ENCODE results near the gene ATF6B. TPM values are rescaled to one million over a fixed set of nuclear protein-coding genes. Genes with fewer than 3 reads are reported as not detected.

Gene ATF6B
- total and polyA plus RNA-seq, 2 experiments from 2014 or later: 43.0 to 60.8 TPM

DNA sequence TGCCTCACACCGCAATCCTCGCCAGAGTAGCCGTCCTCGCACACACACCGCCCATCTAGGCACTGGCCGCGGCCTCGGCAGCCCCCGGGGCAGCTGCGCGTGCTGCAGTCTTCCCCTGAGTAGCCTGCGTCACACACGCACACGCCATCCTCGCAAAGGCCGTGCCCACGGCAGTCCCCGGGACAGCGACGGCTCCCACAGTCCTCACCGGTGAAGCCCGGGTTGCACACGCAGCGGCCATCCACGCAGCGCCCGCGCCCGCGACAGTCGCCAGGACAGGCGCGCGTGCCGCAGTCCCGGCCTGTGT is 32.0 kb downstream of the ATF6B start:
- Histone ChIP-seq H3K4me3 (no peak overlapping the region), H3K36me3 (no peaks in the 10 kb centered on the region), H3K27me3 (peaks cover 25% of the 10 kb centered on the region), H3K9me3 (ENCODE audit: low read depth) (no peaks in the 10 kb centered on the region), H3K27ac (no peak overlapping the region), H3K4me1 (ENCODE audit: low read depth) (no peaks in the 10 kb centered on the region)
- no peak for DNase-seq (ENCODE audit: low read depth in 1 of 2, low spot score in 1 of 2)
- TF ChIP-seq, protein P1, sequence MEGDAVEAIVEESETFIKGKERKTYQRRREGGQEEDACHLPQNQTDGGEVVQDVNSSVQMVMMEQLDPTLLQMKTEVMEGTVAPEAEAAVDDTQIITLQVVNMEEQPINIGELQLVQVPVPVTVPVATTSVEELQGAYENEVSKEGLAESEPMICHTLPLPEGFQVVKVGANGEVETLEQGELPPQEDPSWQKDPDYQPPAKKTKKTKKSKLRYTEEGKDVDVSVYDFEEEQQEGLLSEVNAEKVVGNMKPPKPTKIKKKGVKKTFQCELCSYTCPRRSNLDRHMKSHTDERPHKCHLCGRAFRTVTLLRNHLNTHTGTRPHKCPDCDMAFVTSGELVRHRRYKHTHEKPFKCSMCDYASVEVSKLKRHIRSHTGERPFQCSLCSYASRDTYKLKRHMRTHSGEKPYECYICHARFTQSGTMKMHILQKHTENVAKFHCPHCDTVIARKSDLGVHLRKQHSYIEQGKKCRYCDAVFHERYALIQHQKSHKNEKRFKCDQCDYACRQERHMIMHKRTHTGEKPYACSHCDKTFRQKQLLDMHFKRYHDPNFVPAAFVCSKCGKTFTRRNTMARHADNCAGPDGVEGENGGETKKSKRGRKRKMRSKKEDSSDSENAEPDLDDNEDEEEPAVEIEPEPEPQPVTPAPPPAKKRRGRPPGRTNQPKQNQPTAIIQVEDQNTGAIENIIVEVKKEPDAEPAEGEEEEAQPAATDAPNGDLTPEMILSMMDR (IDR thresholded peaks at IDR 0.05; ENCODE audit: low read depth, low read length): no peak

DNA sequence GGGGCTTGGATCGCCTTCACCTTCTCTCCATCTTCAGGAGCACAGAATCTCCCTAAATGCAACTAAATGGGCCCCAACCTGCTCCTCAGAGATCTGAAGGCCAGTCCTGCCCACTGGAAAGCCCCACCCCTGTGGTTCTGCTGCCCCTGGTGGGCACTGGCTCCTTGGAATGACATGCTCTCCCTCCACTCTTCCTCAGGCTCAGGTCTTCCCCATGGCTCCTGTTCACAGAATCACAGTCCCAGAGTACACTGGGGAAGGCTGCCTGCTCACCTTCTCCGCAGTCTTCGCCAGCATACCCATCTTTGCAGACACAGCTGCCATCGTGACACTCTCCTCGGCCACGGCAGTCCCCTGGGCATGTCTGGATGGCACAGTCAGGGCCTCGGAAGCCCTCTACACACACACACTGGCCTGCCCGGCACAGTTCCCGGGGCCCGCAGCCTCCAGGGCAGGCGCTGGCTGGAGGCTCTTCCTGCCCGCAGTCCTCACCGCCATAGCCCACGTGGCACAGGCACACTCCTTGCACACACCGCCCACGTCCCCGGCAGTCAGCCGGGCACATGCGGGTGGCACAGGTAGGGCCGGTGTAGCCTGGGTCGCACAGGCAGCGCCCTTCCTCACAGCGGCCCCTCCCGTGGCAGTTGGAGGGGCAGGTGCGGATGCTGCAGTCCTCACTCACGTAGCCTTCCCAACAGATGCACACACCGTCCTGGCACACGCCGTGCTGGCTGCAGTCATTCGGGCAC is 32.5 kb downstream of the ATF6B start:
- H3K27me3 ChIP-seq: peaks cover 25% of the 10 kb centered on the region
- no peak for DNase-seq (ENCODE audit: low read depth in 1 of 2, low spot score in 1 of 2)
- H3K27ac ChIP-seq: no peak overlapping the region
- no peak overlapping the region for H3K4me3 ChIP-seq
- no peaks in the 10 kb centered on the region for H3K9me3 ChIP-seq (ENCODE audit: low read depth)
- TF ChIP-seq, protein P1 (IDR thresholded peaks at IDR 0.05; ENCODE audit: low read depth, low read length): no peak
- H3K36me3 ChIP-seq: no peaks in the 10 kb centered on the region
- no peaks in the 10 kb centered on the region for H3K4me1 ChIP-seq (ENCODE audit: low read depth)

DNA sequence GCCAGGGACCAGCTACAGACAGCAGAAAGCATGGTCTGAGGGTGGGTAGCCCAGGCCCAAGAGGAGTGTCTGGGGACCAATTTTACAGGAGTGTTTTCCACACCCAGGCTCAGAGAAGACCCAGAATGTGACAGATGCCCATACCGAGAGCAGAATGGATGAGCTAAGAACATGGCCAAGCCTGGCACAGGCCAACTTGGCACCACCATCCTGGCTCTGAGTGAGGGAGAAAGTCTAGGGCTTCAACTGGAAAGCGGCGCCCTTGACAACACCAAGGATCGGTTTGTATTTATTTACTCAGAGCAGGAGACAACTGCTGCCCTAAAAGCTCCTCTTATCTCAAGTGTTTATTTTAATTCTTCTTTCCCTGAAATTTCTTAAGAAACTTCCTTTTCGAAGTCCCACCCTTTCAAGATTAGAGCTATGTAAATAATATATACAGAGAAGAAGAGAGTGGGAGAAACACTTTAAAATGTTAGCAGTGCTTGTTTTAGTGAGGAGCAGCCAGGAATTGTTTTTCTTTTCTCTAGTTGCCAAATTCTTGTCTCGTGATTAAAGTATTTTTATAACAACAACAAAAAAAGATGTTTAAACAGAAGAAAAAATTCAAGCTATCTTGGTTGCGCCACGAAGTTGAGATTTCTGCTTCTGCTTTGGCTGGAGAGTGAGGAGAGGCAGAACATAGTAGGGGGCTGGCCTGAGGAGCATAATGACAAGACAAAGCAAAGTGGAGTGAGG is 35.1 kb downstream of the ATF6B start:
- Histone ChIP-seq H3K27me3 (peaks cover 21% of the 10 kb centered on the region), H3K4me1 (ENCODE audit: low read depth) (no peaks in the 10 kb centered on the region), H3K36me3 (no peaks in the 10 kb centered on the region), H3K4me3 (no peak overlapping the region), H3K27ac (no peak overlapping the region), H3K9me3 (ENCODE audit: low read depth) (no peaks in the 10 kb centered on the region)
- TF ChIP-seq, protein P1 (IDR thresholded peaks at IDR 0.05; ENCODE audit: low read depth, low read length): no peak
- peak in 1 of 2 donors; percentile 88 for DNase-seq (ENCODE audit: low read depth in 1 of 2, low spot score in 1 of 2)

DNA sequence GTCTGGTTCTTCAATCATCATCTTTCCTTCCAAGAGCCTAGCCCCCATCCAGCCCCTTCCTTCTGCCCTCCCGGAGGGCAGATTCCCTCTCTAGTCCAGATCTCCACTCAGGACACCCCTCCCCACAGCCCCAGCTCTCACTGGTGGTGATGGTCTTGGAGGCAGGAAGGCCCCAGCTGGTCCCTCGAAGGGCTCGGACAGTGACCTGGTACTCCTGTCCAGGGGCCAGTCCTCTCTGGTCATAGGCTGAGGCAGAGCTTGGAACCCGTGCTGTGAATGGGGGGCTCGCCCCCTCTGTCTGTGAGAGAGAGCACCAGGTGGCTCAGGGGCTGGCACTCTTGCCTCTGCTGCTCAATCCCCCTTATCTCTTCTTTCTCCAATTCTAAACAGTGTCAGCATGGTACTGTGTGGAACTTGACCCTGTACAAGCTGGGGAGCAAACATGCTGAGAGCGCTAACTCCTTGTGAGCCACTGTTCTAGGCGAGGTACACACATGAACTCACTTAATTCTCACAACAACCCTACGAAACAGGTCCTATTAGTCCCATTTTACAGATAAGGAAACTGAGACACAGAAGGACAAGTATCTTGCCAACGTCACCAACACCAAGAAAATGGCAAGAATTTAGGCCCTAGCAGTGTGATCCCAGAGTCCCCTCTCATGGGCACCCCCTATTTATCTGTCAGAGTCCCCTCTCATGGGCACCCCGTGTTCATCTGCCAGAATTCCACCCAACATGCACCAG is 38.8 kb downstream of the ATF6B start:
- Histone ChIP-seq H3K27ac (no peak overlapping the region), H3K4me3 (no peak overlapping the region), H3K27me3 (peaks cover 9% of the 10 kb centered on the region), H3K9me3 (ENCODE audit: low read depth) (no peaks in the 10 kb centered on the region), H3K4me1 (ENCODE audit: low read depth) (no peaks in the 10 kb centered on the region), H3K36me3 (no peaks in the 10 kb centered on the region)
- DNase-seq (ENCODE audit: low read depth in 1 of 2, low spot score in 1 of 2): no peak
- TF ChIP-seq, protein P1 (IDR thresholded peaks at IDR 0.05; ENCODE audit: low read depth, low read length): no peak

DNA sequence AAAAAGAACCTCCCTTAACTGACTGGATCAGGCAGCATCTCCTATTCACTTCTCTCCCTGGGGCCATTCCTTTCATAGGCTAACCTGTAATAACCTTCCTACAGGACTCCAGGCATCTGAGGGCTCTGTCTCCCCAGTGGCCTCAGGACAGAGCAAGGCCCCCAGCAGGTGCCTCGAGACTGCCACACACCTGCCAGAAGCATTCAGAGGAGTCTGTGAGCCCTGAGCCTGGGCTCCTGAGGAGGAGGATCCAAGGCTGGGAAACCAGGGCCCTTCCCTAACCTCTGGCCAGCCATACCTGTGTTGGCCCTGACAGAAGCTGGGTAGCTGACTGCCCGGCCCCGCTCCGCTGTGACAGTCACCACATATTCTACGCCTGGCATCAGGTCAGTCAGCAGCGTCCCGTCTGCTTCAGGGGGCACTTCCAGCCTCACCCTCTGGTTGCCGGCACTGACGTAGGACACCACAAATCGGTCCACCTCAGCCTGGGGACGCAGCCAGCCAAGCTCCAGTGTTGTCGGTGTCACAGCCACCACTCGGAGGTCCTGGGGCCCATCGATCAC is 39.5 kb downstream of the ATF6B start:
- no peak for DNase-seq (ENCODE audit: low read depth in 1 of 2, low spot score in 1 of 2)
- TF ChIP-seq, protein P1 (IDR thresholded peaks at IDR 0.05; ENCODE audit: low read depth, low read length): no peak
- no peaks in the 10 kb centered on the region for H3K4me1 ChIP-seq (ENCODE audit: low read depth)
- no peaks in the 10 kb centered on the region for H3K36me3 ChIP-seq
- H3K4me3 ChIP-seq: no peak overlapping the region
- H3K9me3 ChIP-seq (ENCODE audit: low read depth): no peaks in the 10 kb centered on the region
- H3K27me3 ChIP-seq: peaks cover 9% of the 10 kb centered on the region
- H3K27ac ChIP-seq: no peak overlapping the region
